AG10803 (cell line): ENCODE measurements around the gene NAPA.
"Not testable (repeated sequence)": the region's sequence is repeated elsewhere in the genome, so short reads cannot be mapped to it uniquely, and the experiment has no call there.

Experiments
- DNase-seq: peaks from one replicate; pipeline ENCODE4 v3.0.0; 2010; ENCODE audit warnings: low read depth
- H3K4me3 ChIP-seq: 2 replicates; pipeline ENCODE4 v1.5.1; 2011; ENCODE audit warnings: mild to moderate bottlenecking, low read length, control low read depth
- TF ChIP-seq, protein P1 (sequence below): conservative IDR thresholded peaks from 2 replicates; pipeline ENCODE4 v1.5.1; 2011; ENCODE audit warnings: mild to moderate bottlenecking, low read length, control low read depth, inconsistent platforms

NAPA gene

DNA sequence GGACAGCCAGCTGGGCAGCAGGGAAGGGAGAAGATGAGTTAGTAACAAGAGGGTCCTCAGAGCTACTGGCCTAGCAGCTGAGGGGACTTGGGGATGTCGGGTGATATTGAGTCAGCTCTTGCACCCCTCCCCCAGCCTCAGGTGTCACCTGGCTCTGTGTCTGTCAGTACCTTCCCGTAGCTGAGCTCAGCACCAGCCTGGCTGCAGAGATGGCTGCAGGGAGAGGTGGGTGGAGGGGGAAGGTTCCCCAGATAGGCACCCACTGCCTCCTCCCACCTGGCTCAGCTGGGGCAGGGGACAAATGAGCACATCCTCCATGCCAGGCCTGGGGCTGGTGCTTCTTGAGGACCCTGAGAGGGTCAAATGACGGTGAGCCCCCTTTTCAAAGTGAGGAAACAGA lies 24.0 kb downstream of the NAPA start:
- DNase-seq = no peak
- TF ChIP-seq, protein P1, sequence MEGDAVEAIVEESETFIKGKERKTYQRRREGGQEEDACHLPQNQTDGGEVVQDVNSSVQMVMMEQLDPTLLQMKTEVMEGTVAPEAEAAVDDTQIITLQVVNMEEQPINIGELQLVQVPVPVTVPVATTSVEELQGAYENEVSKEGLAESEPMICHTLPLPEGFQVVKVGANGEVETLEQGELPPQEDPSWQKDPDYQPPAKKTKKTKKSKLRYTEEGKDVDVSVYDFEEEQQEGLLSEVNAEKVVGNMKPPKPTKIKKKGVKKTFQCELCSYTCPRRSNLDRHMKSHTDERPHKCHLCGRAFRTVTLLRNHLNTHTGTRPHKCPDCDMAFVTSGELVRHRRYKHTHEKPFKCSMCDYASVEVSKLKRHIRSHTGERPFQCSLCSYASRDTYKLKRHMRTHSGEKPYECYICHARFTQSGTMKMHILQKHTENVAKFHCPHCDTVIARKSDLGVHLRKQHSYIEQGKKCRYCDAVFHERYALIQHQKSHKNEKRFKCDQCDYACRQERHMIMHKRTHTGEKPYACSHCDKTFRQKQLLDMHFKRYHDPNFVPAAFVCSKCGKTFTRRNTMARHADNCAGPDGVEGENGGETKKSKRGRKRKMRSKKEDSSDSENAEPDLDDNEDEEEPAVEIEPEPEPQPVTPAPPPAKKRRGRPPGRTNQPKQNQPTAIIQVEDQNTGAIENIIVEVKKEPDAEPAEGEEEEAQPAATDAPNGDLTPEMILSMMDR = no peak
- no peak overlapping the region for H3K4me3 ChIP-seq

- DNase-seq = no peak
- no peak overlapping the region for H3K4me3 ChIP-seq
- TF ChIP-seq, protein P1 = no peak
Observed at GRCh38 chr19:47490031-47490430, 24.8 kb downstream of the NAPA start.

DNA sequence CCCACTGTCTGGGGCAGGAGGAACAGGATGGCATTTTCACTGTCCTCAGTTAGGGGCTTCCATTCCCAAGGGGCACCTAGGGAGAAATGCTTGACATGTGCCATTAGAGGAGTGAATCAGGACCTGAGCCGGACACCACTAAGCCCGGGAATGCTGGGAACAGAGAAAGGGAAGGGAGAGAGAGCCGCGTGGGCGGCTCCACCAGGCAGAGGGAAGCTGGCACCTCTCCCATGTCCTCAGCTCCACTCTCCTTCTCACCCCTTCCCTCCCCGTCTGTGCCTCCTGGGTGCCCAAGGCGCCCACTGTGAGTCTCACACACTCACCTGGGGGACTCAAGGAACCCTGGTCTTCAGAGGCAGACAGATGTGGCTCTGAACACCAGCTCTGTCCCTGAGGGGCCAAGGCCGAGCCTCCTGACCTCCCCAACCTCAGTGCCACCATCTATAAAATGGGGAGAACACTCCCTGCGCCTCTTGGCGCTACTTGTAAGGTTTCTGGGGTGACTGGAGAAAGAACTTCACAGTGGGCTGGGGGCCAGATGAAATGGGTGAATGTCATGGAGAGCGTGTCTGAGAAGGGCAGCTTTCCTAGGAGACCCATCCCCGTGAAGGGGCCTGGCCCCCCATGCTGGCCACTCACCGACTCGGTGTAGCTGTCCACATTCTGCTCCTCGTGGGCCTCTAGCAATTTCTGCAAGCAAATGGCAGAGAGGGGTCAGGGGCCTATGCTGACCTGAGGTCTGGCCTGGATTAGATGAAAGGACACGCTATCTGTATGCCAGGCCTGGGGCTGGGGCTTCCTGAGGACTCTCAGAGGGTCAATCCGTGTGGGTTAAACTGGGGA lies 25.6 kb downstream of the NAPA start:
- H3K4me3 ChIP-seq = no peak overlapping the region
- no peak for DNase-seq
- TF ChIP-seq, protein P1 = no peak

DNA sequence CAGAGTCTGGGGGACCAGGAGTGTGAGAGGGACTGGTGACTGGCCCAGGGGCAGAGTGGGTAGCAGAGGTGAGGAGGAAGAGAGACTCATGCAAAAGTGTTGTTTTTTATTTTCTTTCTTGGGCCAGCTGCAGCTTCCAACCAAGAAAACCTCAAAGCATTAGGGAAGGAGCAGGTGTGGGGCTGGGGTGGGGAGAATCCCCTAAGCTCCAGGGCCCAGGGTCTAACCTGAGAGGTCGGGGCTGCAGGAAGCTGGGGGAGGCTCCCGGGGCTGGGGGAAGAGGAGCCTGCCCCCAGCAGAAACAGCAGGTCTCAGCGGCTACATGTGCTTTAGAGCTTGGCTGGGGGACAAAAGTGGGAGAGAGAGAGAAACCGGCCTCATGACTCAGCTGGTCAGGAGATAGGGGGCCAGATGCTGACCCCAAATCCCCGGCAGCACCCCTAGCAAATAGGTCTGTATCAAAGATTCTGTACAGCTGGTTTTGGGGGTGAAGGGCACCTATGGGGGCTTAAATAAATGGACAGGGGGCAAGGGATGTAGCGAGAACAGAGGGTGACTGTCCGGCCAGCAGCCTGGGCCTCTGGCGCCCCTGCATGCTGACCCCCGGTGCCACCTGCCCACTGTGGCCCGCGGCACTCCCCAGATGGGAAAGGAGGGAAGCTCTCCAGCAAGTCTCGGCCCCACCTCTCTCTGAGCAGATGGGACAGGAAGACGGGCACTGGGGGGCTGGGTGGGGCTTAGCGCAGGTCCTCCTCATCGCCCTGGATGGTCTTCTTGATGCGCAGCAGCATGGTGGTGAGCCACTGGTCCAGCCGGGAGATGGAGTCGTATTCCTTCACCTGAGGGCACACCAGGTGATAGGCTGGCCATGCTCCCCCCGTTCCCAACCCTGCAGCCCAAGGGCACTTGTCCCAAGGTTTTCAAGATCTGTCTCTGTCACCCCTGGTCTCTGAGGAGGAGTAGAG lies 27.0 kb downstream of the NAPA start:
- DNase-seq = no peak
- no peak overlapping the region for H3K4me3 ChIP-seq
- TF ChIP-seq, protein P1 = no peak

GRCh38 chr19:47486900-47487299 lies 28.0 kb downstream of the NAPA start:
- H3K4me3 ChIP-seq = no peak overlapping the region
- TF ChIP-seq, protein P1 = no peak

DNA sequence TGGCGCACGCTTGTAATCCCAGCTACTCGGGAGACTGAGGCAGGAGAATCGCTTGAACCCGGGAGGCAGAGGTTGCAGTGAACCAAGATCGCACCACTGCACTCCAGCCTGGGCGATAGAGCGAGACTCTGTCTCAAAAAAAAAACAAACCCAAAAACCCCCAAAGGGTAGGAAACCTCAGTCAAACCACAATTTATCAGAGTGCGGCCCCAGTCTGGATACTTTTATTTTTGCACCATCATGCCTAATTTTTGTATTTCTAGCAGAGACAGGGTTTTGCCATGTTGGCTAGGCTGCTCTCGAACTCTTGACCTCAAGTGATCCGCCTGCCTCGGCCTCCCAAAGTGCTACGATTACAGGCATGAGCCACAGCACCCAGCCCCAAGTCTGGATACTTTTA lies 28.6 kb downstream of the NAPA start:
- H3K4me3 ChIP-seq, DNase-seq: not testable (repeated sequence)

More at GRCh38 chr19:47486900-47487299, 28.0 kb downstream of the NAPA start:
- DNase-seq = no peak

GRCh38 chr19:47485210-47485609 lies 29.7 kb downstream of the NAPA start:
- TF ChIP-seq, protein P1 = no peak
- no peak overlapping the region for H3K4me3 ChIP-seq
- DNase-seq = no peak
